GM15510 (cell line): ENCODE results near the gene NRIP3.

Experiments used
- POLR2A ChIP-seq: IDR thresholded peaks from 3 replicates; pipeline ENCODE4 v1.6.1; 2011; ENCODE audit warnings: borderline replicate concordance; ENCODE audit not compliant: insufficient read length; ENCODE audit errors: extremely low read depth

Gene NRIP3

DNA sequence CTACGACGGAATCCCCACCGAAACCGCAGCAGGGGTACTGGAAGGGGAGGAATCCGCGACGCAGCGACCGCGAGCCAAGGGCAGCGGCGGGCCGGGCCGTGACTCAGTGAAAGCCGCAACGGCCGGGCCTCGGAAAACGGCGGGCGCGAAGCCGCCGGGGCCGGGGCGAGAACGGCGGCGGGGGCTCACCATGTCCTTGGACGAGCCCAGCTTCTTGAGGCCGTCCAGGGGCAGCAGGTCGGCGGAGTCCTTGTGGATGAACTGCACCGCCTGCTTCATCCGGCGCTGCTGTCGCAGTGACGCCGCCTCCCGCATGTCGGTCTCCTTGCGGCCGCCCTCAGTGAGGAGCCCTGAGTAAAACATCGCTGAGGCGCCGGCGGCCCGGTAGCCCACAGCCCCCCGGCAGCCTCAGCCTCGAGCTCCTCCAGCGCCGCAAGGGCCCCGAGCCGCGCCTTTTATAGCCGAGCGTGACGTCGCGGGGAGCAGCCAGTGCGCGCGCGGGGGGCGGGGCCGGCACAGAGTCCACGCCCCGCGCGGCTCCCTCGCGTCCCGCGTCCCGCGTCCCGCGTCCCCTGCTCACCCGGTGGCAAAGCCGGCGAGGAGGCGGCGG, at the start of gene NRIP3:
Gene NRIP3 (minus strand): TSS at position 429 of the 610 bp plus-strand sequence. CDS start 66 bp downstream, at position 363.
- TF ChIP-seq POLR2A, result no peak

GRCh38 chr11:9052316-9052715, 48.5 kb upstream of the NRIP3 start:
- TF ChIP-seq POLR2A, result no peak

DNA sequence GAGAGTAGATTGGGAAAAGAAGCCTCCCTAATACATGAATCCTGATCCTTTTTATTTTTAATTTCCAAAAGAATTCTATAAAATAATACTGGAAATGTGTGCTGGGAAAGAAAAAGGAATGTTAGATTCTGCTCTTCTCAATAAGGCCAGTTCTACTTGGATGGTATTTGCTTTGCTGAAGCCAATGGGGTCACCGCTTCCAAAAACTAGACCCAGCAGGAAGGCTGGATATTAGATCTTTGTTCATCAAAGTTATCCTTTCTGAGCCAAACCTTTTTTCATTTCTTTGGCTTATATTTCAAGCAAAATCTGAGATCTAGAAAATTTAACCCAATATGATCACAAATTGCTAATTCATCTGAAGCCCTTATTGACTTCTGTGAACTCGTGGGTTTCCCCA, 46.2 kb upstream of the NRIP3 start:
- no peak for TF ChIP-seq POLR2A

GRCh38 chr11:9047964-9048523, 44.2 kb upstream of the NRIP3 start:
- TF ChIP-seq POLR2A, result no peak

DNA sequence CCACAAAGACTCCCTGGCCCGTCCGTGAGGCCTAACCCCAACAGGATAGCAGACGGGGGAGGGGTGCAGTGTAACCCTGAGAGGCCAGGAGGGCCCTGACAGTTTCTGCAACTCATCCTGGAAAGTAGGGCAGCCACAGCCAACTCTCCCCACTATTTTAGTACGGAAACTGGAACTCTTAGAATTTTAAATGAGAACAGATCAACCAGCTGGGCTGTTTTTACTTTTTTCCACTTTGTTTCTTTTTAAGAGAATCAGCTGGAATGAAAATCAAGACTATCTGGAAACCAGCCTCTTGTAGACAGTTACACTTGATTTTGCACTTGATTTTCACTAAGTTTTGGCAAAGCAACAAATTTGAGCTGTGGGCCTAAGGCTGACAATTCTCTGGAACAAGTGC, 42.7 kb upstream of the NRIP3 start:
- TF ChIP-seq POLR2A, result no peak

GRCh38 chr11:9042488-9042887, 38.7 kb upstream of the NRIP3 start:
- TF ChIP-seq POLR2A, result no peak

DNA sequence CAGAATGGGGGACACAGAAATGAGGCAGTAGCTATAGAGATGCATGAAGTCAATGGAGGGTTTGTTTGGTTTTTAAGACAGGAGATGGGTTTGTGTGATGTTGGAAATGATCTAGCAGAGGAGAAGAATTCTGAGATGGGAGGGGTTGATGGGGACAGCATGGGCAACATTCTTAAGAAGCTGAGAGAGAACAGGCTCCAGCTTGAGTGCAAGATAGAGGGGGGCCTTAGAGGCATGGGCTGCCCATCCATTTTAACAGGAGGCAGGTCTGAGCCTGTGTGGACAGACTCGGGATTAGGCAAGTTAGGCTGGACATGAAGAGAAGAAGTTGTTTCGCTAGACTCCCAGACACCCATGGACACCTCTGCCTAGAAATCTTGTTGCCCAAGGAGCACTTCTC, 37.9 kb upstream of the NRIP3 start:
- no peak for TF ChIP-seq POLR2A

GRCh38 chr11:9040410-9040809, 36.6 kb upstream of the NRIP3 start:
- no peak for TF ChIP-seq POLR2A

- no peak for TF ChIP-seq POLR2A
Observed at GRCh38 chr11:9039863-9040262, 36.1 kb upstream of the NRIP3 start.

- no peak for TF ChIP-seq POLR2A
Observed at GRCh38 chr11:9039198-9039597, 35.4 kb upstream of the NRIP3 start.

DNA sequence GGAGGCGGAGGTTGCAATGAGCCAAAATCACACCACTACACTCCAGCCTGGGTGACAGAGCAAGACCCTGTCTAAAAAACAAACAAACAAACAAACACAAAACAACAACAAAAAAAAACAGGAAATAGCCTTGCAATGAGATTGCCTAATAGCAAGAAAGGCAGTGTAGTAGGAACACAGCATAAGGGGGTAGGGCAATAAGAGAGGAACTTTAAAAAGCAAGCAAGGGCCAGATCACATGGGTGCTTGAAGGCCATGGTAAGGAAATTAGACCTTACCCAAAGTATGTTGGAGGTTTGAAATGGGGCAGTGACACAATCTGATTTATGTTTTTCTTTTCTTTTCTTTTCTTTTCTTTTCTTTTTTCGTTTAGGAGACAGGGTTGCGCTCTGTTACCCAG, 34.7 kb upstream of the NRIP3 start:
- no peak for TF ChIP-seq POLR2A

DNA sequence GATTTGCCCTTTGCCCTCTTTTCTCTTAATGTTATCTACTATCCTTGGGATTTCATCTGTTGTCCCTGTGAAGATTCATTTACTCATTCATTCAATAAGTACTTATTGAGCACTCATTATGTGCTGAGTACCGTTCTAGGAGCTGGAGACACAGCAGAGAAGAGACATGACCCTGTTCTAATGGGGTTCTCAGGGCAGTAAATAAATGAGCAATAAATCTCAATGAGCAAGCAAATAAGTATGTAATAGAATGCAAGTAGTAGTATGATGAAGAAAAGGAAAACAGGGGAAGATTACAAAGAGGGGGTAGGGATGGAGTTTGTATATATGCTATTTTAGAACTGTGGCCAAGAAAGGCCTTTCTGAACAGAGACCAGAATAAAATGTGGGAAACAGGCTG, 34.2 kb upstream of the NRIP3 start:
- no peak for TF ChIP-seq POLR2A

GRCh38 chr11:9037046-9037780, 33.4 kb upstream of the NRIP3 start:
- TF ChIP-seq POLR2A, result no peak

DNA sequence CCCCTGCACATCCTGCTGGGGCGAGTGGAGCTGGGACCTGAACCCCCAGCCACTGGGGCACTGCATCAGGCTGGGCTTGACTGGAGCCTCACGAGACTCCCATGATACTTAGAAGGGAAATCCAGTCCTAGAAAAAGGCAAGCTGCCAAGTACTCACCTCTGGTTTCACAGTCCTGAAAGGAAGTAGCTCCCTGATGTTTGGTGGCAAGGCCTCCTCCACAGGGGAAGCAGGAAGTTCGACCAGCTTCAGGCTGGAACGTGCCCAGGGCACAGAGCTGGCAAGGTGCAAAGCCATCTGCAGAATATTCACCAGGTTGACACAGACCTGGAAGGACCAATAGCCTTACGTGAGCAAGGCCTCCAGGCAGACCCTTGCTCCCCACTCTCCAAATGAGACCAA, 26.8 kb upstream of the NRIP3 start:
- TF ChIP-seq POLR2A, result no peak

DNA sequence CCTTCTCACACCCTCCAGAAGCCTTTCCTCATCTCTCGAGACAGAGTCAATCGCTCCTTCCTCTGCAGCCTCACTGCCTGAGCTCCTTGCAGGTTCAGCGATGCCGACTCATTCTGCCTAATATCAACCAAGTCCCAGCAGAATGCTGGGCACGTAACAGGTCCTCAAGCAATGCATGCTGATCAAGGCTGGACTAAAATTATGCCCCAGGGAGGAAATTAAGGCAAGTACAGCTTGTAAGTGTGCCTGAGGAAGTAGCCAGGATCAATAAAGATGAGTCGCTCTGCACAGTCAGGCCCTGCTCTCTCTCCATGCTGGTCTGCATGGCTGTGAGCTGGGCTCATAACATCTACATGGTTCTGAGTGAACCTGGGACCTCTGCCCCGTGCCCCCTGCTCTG, 25.6 kb upstream of the NRIP3 start:
- TF ChIP-seq POLR2A, result no peak

GRCh38 chr11:9028581-9028980, 24.8 kb upstream of the NRIP3 start:
- TF ChIP-seq POLR2A, result no peak
